ENCODE results near the gene CCDC197.

Gene CCDC197

DNA sequence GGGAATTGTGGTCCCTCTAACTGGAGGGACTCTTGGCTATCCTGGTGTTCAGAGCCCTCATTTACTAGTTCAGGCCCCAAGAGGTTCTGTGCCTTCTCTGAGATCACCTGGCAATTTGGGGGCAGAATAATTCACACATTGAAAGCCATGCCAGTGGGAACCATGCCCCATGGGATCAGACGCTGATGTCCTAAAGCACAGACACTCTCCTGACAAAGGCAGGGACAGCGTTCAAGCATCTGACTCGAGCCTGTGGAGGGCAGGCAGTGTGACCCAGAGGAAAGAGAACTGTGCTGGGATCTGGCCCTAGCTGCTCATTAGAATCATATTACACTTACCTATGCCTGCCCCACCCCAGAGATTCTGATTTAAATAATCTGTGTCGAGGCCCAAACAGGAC, 18.4 kb upstream of the CCDC197 start:
- DNase-seq: no peak

DNA sequence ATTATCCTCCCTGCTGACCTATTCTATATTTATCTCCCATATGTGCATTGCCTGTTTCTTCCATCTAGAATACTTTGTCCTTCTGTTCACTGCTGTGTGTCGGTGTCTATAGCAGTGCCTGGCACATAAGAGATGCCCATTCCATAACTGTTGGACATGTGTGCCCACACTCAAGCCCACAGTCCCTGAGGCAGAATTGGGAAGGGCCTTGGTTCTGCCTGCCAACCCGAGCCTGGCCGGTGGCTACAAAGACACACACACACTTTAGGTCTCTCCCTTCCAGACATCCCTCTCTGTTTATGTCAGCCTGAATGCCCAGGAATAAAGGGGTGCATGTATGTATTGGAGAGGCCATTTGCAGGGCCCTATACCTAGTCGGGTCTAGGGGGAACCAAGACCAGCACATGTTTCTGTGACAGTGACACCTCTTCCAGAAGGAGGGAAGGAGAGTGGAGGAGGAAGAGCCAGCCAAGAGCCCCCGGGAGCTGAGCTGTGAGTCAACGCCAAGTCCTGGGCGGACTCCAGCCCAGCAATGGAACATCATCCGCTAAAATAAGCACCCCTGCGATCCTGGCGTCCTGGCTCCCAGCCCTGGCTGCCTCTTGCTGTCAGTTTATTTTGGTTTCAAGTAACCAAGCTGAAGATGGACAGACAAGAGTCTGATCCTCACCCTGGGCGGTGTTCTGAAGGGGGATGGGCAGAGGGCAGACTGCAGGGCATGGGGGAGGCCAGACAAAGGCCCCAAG, 16.5 kb upstream of the CCDC197 start:
- DNase-seq: no peak

GRCh38 chr14:93981316-93982229, 15.5 kb upstream of the CCDC197 start:
- no peak for DNase-seq

GRCh38 chr14:93982230-93983007, 14.7 kb upstream of the CCDC197 start:
- no peak for DNase-seq

DNA sequence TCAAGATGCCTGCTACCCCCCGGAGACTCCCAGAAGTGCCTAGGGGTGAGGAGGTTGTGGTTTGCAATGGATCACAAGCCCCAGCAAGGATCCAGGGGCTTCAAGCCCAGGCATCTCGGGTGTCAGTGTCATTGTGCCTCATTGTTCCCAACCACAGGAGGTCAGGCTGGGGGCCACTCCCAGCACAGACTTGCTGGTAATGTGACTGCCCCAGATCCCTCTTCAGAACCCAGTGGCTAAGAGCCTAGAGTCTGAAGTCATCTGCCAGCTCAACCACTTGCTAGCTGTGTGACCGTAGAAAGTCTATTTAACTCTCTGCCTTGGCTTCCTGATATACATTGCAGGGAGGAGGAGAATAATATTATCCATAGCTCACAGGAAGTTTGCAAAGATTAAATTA, 13.0 kb upstream of the CCDC197 start:
- no peak for DNase-seq

DNA sequence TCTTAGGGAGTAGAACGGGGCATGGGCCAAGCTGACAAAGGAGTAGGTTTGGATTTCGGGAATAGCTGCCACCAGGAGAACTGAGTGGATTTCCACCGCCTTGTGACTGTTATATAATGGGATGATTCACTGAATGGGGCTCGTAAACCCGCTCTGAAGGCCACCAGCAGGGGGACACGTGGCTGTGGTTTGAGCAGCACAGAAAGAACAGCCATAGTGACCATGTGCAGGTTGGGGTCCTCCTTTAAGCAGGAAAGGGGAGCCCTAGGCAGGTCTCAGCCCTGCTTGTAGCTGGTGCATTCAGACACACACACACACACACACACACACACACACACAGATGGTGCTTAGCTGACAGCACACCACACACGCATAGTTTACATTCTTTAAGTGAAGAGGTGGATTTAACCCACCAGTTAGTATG, 12.1 kb upstream of the CCDC197 start:
- no peak for DNase-seq

GRCh38 chr14:93986955-93987354, 10.1 kb upstream of the CCDC197 start:
- DNase-seq: no peak

GRCh38 chr14:93987376-93987775, 9.7 kb upstream of the CCDC197 start:
- DNase-seq: no peak

GRCh38 chr14:93987815-93988476, 9.2 kb upstream of the CCDC197 start:
- DNase-seq: no peak

GRCh38 chr14:93989939-93990338, 7.2 kb upstream of the CCDC197 start:
- no peak for DNase-seq

DNA sequence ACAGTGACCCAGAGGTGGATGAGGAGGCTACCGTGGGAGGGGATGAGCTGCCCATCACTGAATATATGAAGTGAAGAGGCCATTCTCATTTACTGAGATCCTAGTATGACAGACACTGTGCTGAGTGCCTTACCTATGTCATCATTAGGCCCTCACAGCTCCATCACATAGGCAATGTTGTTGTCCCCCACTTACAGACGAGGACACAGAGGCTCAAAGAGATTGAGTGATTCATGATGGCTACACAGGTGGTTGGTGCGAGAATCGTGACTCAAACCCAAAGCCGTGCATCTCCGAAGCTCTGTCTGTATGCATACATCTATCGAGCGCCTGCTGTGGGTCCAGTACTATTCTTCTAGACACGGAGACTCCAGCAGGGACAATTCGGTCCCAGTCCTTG, 5.9 kb upstream of the CCDC197 start:
- DNase-seq: no peak

GRCh38 chr14:93991649-93992048, 5.5 kb upstream of the CCDC197 start:
- no peak for DNase-seq

DNA sequence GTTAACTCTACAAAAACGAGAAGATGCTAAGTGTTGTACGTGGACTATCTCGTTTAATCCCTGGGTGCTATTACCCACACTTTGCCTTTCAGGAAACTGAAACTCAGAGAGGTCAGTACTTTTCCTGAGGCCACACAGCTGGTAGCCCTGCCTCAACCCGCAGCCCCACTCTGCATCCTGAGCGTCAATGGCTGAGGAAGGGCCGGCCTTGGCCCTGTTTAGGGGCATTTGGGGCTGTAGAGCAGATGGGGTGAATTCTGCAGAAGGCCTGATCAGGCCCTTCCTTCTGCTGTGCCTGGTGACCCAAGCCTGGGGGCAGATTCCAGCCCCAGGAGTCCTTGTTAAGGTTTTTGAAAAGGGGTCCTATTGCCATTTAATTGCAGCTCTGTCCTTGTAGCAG, 3.7 kb upstream of the CCDC197 start:
- no peak for DNase-seq

DNA sequence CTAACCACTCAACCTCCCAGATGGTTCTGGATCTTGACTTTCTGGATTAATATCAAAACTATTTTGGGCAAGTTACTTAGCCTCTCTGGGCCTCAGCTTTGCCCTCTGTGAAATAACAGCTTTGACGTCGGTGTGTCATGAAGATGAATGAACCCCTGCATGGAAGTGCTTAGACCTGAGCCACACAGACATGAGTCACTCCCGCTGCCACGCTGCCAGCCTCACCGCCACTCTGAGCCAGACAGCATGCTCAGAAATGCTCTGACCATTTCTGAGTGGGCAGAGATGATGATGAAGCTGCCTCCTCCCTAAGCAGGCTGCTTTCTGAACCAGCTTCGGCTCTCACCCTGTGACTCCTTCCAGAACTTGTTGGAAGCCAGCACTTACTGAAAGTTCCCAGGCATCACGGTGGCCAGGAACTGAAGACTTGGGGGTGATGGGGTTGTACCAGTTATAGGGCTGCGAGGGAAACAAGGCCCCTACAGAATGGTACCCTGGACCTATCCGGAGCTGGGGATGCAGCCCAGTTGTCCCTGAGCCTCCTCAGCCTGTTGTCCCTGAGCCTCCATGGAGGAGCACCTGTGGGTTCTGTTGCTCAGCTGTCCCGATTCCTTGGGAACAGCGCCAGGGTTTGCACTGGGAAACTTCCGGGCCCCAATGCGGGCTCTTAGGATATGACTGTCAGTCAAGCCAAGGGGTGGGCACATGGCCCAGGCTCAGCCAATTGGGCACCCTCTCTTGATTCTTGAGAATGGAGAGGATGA, 2.0 kb upstream of the CCDC197 start:
- no peak for DNase-seq

GRCh38 chr14:93996130-93996695, 888 bp upstream of the CCDC197 start:
- DNase-seq: no peak

DNA sequence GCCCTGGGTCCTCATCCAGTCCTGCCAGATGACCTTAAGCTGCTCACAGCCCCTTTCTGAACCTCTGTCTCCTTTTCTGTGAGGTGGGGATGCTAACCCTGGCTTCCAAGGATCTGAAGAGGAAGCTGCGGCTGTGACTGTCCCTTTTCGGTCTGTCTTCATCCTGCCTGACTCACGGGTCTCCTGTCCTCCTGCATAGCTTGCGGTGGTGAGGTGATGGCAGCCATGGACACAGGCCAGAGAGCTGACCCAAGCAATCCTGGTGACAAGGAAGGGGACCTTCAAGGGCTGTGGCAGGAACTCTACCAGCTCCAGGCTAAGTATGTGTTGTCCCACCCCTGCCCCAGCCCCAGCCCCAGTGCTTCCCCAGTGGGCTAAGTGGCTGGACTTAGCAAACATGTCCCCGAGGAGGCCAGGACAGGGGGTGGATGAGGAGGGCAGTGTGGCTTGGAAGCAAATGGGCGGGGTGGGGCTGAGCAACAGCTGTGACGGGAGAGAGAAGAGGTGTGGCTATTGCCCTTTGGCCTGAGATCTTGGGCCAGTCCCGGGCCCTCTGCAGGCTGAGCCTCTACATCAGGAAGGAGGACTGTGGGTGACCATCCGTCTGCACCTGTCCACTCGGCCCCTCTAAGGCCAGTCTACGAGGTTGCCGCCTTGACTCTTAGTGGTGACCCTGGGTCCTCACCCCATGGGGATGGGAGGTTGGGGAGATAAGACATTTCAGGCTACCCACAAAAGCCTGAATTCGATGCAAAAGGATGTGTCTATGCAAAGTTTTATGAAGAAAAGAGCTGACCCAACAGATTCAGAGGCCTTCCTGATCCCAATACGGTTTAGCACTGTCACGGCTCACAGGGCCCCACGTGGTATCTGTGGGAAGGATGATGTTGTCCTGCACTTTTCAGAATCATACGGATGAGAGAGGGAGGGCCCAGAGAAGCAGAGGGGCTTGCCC, 1.1 kb downstream of the CCDC197 start:
- no peak for DNase-seq

GRCh38 chr14:93998871-93999403, 1.8 kb downstream of the CCDC197 start:
- no peak for DNase-seq

- DNase-seq: no peak
Observed at GRCh38 chr14:93999573-93999972, 2.5 kb downstream of the CCDC197 start.

- no peak for DNase-seq
Observed at GRCh38 chr14:94000267-94000666, 3.2 kb downstream of the CCDC197 start.

DNA sequence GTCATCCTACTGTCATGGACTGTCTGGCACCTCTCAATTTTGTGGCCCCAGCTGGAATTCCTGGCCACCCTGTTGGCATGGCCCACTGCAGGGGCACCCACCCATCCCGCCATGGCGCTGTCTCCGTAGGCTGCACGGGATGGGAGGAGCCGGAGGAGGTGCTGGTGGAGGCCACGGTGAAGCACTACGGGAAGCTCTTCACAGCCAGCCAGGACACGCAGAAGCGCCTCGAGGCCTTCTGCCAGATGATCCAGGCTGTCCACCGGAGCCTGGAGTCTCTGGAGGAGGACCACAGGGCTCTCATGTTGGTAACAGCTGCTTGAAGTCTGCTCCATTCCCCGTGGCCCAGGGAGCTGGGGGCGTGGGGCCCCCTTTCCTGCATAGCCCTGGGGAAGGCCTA, 3.9 kb downstream of the CCDC197 start:
- no peak for DNase-seq
